WTC11 (cell line): Measurements from ENCODE around the gene TNIP1. TPM values are rescaled to one million over a fixed set of nuclear protein-coding genes. Genes with fewer than 3 reads are reported as not detected.

ENCODE experiments used
- ATAC-seq: fragments of 200-7000 bp; cut with Tn5 transposase; 2 replicates; pipeline ENCODE4 v1.10.0; 2021; ENCODE audit warnings: mild to moderate bottlenecking, moderate library complexity
- CTCF ChIA-PET: fragments of 300-600 bp; sonication (Branson Sonifier 250); formaldehyde crosslinking; loops from one replicate; lab custom pipeline; 2021; ENCODE audit warnings: antibody characterized with exemption; lab: Charles Lee
- POLR2A ChIA-PET: fragments of 350-600 bp; sonication (Branson Sonifier 250); formaldehyde crosslinking; loops from one replicate; lab custom pipeline; 2021; ENCODE audit warnings: antibody characterized with exemption; lab: Charles Lee
- DNase-seq: peaks from one replicate; pipeline ENCODE4 v3.0.0; 2021; ENCODE audit warnings: low spot score
- H3K27ac Mint-ChIP-seq: 2 replicates; pipeline ENCODE4 v1.8.0; 2021; ENCODE audit warnings: mixed read lengths
- H3K27me3 Mint-ChIP-seq: 2 replicates; pipeline ENCODE4 v1.8.0; 2021; ENCODE audit warnings: low read depth, mild to moderate bottlenecking, moderate library complexity, mixed read lengths
- H3K36me3 Mint-ChIP-seq: 2 replicates; pipeline ENCODE4 v1.8.0; 2021; ENCODE audit warnings: mixed read lengths
- H3K4me1 Mint-ChIP-seq: 2 replicates; pipeline ENCODE4 v1.8.0; 2022; ENCODE audit warnings: mixed read lengths
- H3K4me3 Mint-ChIP-seq: 2 replicates; pipeline ENCODE4 v1.8.0; 2021; ENCODE audit warnings: mild to moderate bottlenecking, moderate library complexity, mixed read lengths
- H3K9me3 Mint-ChIP-seq: 2 replicates; pipeline ENCODE4 v1.8.0; 2021; ENCODE audit warnings: mixed read lengths
- GABPB1 ChIP-seq: sonication (generic); formaldehyde crosslinking; IDR thresholded peaks from 2 replicates; pipeline ENCODE4 v1.8.1; 2023; ENCODE audit warnings: mild to moderate bottlenecking, missing genetic modification reagents
- GTF2I ChIP-seq: fragments of 250-450 bp; sonication (Bioruptor Pico); conservative IDR thresholded peaks from 2 replicates; pipeline ENCODE4 v1.4.0; 2021; ENCODE audit warnings: mild to moderate bottlenecking
- TCF7 ChIP-seq: sonication (generic); formaldehyde crosslinking; IDR thresholded peaks from 2 replicates; pipeline ENCODE4 v1.8.0; 2022; ENCODE audit warnings: mild to moderate bottlenecking, low read depth, missing genetic modification reagents, moderate library complexity
- ZNF121 ChIP-seq: sonication (generic); formaldehyde crosslinking; IDR thresholded peaks from 2 replicates; pipeline ENCODE4 v1.8.0; 2023; ENCODE audit warnings: missing genetic modification reagents
- ZNF317 ChIP-seq: sonication (generic); formaldehyde crosslinking; IDR thresholded peaks from 2 replicates; pipeline ENCODE4 v1.8.1; 2023; ENCODE audit warnings: low read depth, mild to moderate bottlenecking, moderate library complexity, missing genetic modification reagents, borderline replicate concordance
- total RNA-seq: library from RNA; stranded (reverse); gene quantifications from 3 replicates; pipeline ENCODE4 v1.2.3, GENCODE V29; 2021
- TF ChIP-seq, protein P1 (sequence below): sonication (generic); formaldehyde crosslinking; IDR thresholded peaks from 2 replicates; pipeline ENCODE4 v1.8.0; 2023; ENCODE audit warnings: missing genetic modification reagents
- TF ChIP-seq, protein P2 (sequence below): sonication (generic); formaldehyde crosslinking; IDR thresholded peaks from 2 replicates; pipeline ENCODE4 v1.8.1; 2022; ENCODE audit warnings: low read depth, mild to moderate bottlenecking, moderate library complexity, missing genetic modification reagents, borderline replicate concordance
- TF ChIP-seq, protein P3 (sequence below): sonication (generic); formaldehyde crosslinking; IDR thresholded peaks from 2 replicates; pipeline ENCODE4 v1.8.0; 2022; ENCODE audit warnings: mild to moderate bottlenecking, missing genetic modification reagents
- TF ChIP-seq, protein P4 (sequence below): fragments of 250-450 bp; sonication (Bioruptor Pico); conservative IDR thresholded peaks from 2 replicates; pipeline ENCODE4 v1.9.0; 2021; ENCODE audit warnings: mild to moderate bottlenecking
- TF ChIP-seq, protein P5 (sequence below): fragments of 250-450 bp; sonication (Bioruptor Pico); IDR thresholded peaks from 2 replicates; pipeline ENCODE4 v1.9.0; 2021; ENCODE audit warnings: mild to moderate bottlenecking
- TF ChIP-seq, protein P6 (sequence below): fragments of 250-450 bp; sonication (Bioruptor Pico); IDR thresholded peaks from 2 replicates; pipeline ENCODE4 v2.1.2; 2022; ENCODE audit warnings: mild to moderate bottlenecking, moderate library complexity
- TF ChIP-seq, protein P7 (sequence below): sonication (generic); formaldehyde crosslinking; IDR thresholded peaks from 2 replicates; pipeline ENCODE4 v1.8.0; 2022; ENCODE audit warnings: mild to moderate bottlenecking, missing genetic modification reagents
- TF ChIP-seq, protein P8 (sequence below): sonication (generic); formaldehyde crosslinking; IDR thresholded peaks from 2 replicates; pipeline ENCODE4 v1.8.1; 2022; ENCODE audit warnings: missing genetic modification reagents, borderline replicate concordance

The TNIP1 gene
- total RNA-seq, 1 experiment from 2014 or later = 41.1 TPM

DNA sequence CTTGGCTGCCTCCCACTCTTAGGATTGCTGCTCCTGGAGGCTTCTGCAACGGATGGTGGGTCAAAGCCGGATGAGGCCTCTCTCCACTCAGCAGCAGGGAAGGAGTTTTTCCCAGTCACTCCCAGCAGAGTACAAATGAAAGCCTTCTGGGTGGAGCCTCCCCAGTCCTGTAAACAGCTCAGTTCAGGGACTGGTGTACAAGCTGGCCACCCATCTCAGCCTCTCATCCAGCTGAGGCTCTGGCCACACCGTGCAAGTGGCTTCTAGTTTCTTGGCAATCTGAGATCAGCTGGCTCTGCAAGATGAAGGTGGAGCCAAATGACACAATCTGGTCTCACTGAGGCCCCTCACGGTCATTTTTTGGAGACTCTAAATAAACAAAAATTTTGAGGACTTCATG is 50.5 kb downstream of the TNIP1 start (continued):
- TF ChIP-seq, protein P1, sequence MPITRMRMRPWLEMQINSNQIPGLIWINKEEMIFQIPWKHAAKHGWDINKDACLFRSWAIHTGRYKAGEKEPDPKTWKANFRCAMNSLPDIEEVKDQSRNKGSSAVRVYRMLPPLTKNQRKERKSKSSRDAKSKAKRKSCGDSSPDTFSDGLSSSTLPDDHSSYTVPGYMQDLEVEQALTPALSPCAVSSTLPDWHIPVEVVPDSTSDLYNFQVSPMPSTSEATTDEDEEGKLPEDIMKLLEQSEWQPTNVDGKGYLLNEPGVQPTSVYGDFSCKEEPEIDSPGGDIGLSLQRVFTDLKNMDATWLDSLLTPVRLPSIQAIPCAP (CRISPR knock-in tag) = no peak
- TF ChIP-seq, protein P2, sequence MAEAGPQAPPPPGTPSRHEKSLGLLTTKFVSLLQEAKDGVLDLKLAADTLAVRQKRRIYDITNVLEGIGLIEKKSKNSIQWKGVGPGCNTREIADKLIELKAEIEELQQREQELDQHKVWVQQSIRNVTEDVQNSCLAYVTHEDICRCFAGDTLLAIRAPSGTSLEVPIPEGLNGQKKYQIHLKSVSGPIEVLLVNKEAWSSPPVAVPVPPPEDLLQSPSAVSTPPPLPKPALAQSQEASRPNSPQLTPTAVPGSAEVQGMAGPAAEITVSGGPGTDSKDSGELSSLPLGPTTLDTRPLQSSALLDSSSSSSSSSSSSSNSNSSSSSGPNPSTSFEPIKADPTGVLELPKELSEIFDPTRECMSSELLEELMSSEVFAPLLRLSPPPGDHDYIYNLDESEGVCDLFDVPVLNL (CRISPR knock-in tag) = no peak
- TF ChIP-seq GTF2I (CRISPR knock-in tag) = no peak
- TF ChIP-seq, protein P3, sequence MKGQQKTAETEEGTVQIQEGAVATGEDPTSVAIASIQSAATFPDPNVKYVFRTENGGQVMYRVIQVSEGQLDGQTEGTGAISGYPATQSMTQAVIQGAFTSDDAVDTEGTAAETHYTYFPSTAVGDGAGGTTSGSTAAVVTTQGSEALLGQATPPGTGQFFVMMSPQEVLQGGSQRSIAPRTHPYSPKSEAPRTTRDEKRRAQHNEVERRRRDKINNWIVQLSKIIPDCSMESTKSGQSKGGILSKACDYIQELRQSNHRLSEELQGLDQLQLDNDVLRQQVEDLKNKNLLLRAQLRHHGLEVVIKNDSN (CRISPR knock-in tag) = no peak

DNA sequence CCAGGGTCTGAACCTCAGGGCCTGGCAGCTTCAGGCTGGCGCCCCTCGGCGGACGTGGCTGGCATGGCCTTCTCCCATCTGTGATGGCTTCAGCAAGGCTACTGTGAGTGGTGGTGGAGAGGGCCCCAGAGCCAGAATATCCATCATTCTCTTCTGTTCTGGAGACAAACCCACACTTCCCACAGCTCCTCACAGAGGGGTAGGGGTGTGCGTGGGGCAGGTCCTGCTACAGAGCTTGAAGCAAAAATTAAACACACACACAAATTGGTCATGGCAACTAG is 50.8 kb downstream of the TNIP1 start:
- TF ChIP-seq ZNF121 (CRISPR knock-in tag) = no peak
- TF ChIP-seq ZNF317 (CRISPR knock-in tag) = no peak
- TF ChIP-seq, protein P4, sequence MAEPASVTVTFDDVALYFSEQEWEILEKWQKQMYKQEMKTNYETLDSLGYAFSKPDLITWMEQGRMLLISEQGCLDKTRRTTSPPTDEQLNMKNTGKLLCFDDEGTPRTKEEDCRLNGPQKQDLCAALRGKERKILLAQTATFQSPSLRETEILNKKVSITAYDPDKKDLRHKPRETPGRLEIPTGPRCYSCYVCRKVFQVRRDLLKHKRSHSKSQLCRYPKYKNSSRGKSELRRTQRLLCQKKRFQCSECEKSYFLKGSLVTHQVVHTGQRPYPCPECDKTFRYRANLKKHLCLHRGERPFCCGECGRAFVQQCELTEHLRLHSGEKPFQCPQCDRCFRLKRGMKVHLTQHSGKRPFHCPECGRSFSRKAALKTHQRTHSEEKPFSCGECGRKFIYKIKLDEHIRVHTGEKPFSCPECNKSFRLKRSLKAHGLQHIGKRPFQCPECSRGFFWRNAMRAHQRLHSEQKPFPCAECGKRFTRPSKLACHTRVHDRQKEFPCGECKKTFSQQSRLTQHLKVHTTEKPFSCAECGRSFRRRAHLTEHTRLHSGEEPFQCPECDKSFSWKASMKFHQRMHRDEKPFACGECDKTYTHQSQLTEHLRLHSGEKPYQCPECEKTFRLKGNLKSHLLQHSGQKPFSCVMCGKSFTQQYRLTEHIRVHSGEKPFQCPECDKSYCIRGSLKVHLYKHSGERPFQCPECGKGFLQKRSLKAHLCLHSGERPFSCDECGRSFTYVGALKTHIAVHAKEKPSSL (CRISPR knock-in tag) = no peak
- TF ChIP-seq, protein P5, sequence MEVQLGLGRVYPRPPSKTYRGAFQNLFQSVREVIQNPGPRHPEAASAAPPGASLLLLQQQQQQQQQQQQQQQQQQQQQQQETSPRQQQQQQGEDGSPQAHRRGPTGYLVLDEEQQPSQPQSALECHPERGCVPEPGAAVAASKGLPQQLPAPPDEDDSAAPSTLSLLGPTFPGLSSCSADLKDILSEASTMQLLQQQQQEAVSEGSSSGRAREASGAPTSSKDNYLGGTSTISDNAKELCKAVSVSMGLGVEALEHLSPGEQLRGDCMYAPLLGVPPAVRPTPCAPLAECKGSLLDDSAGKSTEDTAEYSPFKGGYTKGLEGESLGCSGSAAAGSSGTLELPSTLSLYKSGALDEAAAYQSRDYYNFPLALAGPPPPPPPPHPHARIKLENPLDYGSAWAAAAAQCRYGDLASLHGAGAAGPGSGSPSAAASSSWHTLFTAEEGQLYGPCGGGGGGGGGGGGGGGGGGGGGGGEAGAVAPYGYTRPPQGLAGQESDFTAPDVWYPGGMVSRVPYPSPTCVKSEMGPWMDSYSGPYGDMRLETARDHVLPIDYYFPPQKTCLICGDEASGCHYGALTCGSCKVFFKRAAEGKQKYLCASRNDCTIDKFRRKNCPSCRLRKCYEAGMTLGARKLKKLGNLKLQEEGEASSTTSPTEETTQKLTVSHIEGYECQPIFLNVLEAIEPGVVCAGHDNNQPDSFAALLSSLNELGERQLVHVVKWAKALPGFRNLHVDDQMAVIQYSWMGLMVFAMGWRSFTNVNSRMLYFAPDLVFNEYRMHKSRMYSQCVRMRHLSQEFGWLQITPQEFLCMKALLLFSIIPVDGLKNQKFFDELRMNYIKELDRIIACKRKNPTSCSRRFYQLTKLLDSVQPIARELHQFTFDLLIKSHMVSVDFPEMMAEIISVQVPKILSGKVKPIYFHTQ (CRISPR knock-in tag) = no peak
- TF ChIP-seq, protein P6, sequence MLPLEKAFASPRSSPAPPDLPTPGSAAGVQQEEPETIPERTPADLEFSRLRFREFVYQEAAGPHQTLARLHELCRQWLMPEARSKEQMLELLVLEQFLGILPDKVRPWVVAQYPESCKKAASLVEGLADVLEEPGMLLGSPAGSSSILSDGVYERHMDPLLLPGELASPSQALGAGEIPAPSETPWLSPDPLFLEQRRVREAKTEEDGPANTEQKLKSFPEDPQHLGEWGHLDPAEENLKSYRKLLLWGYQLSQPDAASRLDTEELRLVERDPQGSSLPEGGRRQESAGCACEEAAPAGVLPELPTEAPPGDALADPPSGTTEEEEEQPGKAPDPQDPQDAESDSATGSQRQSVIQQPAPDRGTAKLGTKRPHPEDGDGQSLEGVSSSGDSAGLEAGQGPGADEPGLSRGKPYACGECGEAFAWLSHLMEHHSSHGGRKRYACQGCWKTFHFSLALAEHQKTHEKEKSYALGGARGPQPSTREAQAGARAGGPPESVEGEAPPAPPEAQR = no peak
- TF ChIP-seq TCF7 = no peak
- TF ChIP-seq, protein P7, sequence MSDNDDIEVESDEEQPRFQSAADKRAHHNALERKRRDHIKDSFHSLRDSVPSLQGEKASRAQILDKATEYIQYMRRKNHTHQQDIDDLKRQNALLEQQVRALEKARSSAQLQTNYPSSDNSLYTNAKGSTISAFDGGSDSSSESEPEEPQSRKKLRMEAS (CRISPR knock-in tag) = no peak
- no peak for TF ChIP-seq GABPB1
- TF ChIP-seq, protein P8, sequence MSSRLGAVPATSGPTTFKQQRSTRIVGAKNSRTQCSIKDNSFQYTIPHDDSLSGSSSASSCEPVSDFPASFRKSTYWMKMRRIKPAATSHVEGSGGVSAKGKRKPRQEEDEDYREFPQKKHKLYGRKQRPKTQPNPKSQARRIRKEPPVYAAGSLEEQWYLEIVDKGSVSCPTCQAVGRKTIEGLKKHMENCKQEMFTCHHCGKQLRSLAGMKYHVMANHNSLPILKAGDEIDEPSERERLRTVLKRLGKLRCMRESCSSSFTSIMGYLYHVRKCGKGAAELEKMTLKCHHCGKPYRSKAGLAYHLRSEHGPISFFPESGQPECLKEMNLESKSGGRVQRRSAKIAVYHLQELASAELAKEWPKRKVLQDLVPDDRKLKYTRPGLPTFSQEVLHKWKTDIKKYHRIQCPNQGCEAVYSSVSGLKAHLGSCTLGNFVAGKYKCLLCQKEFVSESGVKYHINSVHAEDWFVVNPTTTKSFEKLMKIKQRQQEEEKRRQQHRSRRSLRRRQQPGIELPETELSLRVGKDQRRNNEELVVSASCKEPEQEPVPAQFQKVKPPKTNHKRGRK (CRISPR knock-in tag) = no peak
- Mint-ChIP-seq H3K36me3 (peaks cover 27% of the 10 kb centered on the region), H3K4me1 (no peaks in the 10 kb centered on the region), H3K27me3 (no peaks in the 10 kb centered on the region), H3K27ac (no peak overlapping the region), H3K4me3 (no peak overlapping the region), H3K9me3 (no peaks in the 10 kb centered on the region)
- POLR2A ChIA-PET = no interaction called here
- no peak for ATAC-seq
- CTCF ChIA-PET = interaction anchor here (2.5 kb wide), 1 partner anchor 18 kb away, joined by 11 read pairs; no protein-coding TSS in a partner anchor
- no peak for DNase-seq
